GM12872 (cell line): ENCODE data around the gene TOM1.

Source experiments
- TF ChIP-seq, protein P1 (sequence below): IDR thresholded peaks from 3 replicates; pipeline ENCODE4 v1.5.1; 2011; ENCODE audit warnings: low read depth, mild to moderate bottlenecking, low read length, moderate library complexity; ENCODE audit not compliant: insufficient read depth

The TOM1 gene

GRCh38 chr22:35397095-35397904 is 97.6 kb downstream of the TOM1 start:
- TF ChIP-seq, protein P1, sequence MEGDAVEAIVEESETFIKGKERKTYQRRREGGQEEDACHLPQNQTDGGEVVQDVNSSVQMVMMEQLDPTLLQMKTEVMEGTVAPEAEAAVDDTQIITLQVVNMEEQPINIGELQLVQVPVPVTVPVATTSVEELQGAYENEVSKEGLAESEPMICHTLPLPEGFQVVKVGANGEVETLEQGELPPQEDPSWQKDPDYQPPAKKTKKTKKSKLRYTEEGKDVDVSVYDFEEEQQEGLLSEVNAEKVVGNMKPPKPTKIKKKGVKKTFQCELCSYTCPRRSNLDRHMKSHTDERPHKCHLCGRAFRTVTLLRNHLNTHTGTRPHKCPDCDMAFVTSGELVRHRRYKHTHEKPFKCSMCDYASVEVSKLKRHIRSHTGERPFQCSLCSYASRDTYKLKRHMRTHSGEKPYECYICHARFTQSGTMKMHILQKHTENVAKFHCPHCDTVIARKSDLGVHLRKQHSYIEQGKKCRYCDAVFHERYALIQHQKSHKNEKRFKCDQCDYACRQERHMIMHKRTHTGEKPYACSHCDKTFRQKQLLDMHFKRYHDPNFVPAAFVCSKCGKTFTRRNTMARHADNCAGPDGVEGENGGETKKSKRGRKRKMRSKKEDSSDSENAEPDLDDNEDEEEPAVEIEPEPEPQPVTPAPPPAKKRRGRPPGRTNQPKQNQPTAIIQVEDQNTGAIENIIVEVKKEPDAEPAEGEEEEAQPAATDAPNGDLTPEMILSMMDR = no peak
